GM21423 (cell line): Measurements from ENCODE around the gene MPZ.
"Not testable (repeated sequence)": the region's sequence is repeated elsewhere in the genome, so short reads cannot be mapped to it uniquely, and the experiment has no call there.

ENCODE experiments used
- ATAC-seq: cut with Tn5 transposase; IDR thresholded peaks from one replicate; pipeline ENCODE4 v1.9.1; 2021; ENCODE audit warnings: mild to moderate bottlenecking, moderate library complexity; ENCODE audit not compliant: unreplicated experiment

Gene MPZ

GRCh38 chr1:161309868-161310267, at the start of gene MPZ:
MPZ (minus strand) TSS chr1:161309968; CDS start chr1:161309905, 63 bp downstream.
- no peak for ATAC-seq

- no peak for ATAC-seq
Measured at GRCh38 chr1:161359291-161359690, 49.5 kb upstream of the MPZ start.

- ATAC-seq = no peak
Measured at GRCh38 chr1:161357073-161357472, 47.3 kb upstream of the MPZ start.

GRCh38 chr1:161351482-161351881, 41.7 kb upstream of the MPZ start:
- no peak for ATAC-seq

GRCh38 chr1:161350671-161351070, 40.9 kb upstream of the MPZ start:
- no peak for ATAC-seq

GRCh38 chr1:161342821-161343220, 33.1 kb upstream of the MPZ start:
- no peak for ATAC-seq

GRCh38 chr1:161342177-161342576, 32.4 kb upstream of the MPZ start:
- no peak for ATAC-seq

- ATAC-seq = no peak
Measured at GRCh38 chr1:161335796-161336195, 26.0 kb upstream of the MPZ start.

GRCh38 chr1:161333166-161333565, 23.4 kb upstream of the MPZ start:
- ATAC-seq = no peak

GRCh38 chr1:161330346-161330745, 20.6 kb upstream of the MPZ start:
- ATAC-seq = no peak

- no peak for ATAC-seq
Measured at GRCh38 chr1:161324020-161324419, 14.3 kb upstream of the MPZ start.

- ATAC-seq = not testable (repeated sequence)
Measured at GRCh38 chr1:161315841-161316674, 6.3 kb upstream of the MPZ start.

- peak; percentile 93 for ATAC-seq
Measured at GRCh38 chr1:161314201-161314981, 4.6 kb upstream of the MPZ start, which contains the start of gene SDHC. SDHC (plus strand) TSS chr1:161314381; CDS start chr1:161314406, 25 bp downstream.

- ATAC-seq = peak; percentile 8
Measured at GRCh38 chr1:161313554-161314200, 3.9 kb upstream of the MPZ start.

GRCh38 chr1:161311595-161312181, 1.9 kb upstream of the MPZ start:
- no peak for ATAC-seq

GRCh38 chr1:161307892-161308638, 1.7 kb downstream of the MPZ start:
- ATAC-seq = no peak

- no peak for ATAC-seq
Measured at GRCh38 chr1:161307230-161307768, 2.5 kb downstream of the MPZ start.

- ATAC-seq = peak; percentile 64
Measured at GRCh38 chr1:161305867-161306519, 3.8 kb downstream of the MPZ start.
